Measurements from ENCODE around the gene CHST12.
"Not testable (repeated sequence)": the region's sequence is repeated elsewhere in the genome, so short reads cannot be mapped to it uniquely, and the experiment has no call there.

CHST12 gene

GRCh38 chr7:2405201-2405600 is 1.8 kb downstream of the CHST12 start:
- DNase-seq = no peak

GRCh38 chr7:2405601-2406345 is 2.4 kb downstream of the CHST12 start:
- DNase-seq = no peak

- no peak for DNase-seq
Observed at GRCh38 chr7:2409745-2410414, 6.5 kb downstream of the CHST12 start.

DNA sequence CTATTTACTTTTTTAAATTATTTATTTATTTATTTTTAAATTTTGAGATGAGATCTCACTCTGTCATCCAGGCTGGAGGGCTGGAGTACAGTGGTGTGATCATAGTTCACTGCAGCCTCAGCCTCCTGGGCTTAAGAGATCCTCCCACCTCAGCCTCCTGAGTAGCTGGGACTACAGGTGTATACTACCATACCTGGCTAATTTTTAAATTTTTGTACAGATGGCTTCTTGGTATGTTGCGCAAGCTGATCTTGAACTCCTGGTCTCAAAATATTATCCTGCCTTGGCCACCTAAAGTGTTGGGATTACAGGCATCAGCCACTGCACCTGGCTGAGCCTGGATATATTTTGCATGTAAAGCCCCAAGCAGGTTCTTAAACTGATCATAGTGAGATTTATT is 7.6 kb downstream of the CHST12 start:
- DNase-seq = no peak

DNA sequence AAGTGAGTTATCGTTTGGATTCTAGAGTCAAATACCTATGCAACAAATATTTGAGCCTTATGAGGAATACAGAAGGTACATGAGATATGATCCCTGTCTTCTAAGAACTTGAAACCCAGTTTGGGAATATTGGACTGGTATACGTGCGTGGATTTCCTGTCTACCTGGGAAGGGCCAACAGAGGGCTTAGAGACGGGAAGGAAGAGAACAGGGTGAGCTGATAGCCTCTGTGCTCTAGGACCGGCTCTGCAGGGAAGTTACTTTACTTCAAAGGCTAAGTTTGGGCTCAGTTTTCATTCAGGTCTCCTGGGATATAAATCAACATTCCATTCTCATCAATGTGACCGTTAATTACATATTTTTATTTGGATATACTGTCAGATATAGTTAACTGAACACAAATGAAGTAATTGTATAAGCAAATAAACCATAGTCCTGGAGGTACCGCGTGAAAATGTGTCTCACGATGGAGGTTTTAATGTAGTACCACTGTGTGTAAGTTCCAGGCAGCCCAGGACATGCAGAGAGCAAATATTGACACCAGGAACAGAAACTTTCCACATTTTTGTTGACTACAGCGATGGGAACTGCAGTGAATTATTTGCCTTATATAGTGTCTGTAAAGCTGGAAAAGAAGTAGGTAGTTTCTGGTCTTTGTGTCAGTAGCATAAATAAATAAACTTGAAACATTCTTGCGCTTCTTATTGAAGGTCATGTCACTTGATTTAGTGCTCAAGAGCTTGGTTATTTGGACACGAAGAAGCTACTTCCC is 8.6 kb downstream of the CHST12 start:
- DNase-seq = peak; percentile 33

GRCh38 chr7:2412587-2413201 is 9.3 kb downstream of the CHST12 start:
- no peak for DNase-seq

- DNase-seq = no peak
Observed at GRCh38 chr7:2416063-2416462, 12.7 kb downstream of the CHST12 start.

DNA sequence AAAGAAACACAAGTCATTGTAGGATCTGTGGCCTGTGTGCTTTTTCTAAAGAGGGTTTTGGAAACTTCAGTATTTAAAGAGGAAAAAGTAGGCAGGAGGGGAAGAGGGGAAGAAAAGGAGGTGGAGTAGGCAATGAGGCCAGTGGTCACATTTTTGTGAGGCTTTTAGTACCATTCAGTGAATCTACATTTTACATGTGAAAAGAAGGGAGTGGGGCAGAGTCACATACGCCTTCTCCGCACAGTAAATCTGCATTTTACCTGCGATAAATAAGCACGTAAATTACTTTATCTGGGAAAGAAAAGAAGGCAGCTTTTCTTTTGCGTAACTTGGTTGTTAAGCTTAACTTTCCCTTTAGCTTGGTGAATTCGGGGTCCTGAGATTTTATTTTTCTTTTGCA is 13.2 kb downstream of the CHST12 start:
- no peak for DNase-seq

DNA sequence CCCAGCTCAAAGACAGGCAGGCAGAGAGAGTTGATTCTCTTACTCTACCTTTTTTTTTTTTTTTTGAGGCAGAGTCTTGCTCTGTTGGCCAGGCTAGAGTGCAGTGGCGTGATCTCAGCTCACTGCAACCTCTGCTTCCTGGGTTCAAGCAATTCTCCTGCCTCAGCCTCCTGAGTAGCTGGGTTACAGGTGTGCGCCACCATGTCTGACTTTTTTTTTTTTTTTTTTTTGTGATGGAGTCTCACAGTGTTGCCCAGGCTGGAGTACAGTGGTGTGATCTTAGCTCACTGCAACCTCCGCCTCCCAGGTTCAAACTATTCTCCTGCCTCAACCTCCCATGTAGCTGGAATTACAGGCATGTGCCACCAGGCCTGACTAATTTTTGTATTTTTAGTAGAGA is 13.8 kb downstream of the CHST12 start:
- not testable (repeated sequence) for DNase-seq

DNA sequence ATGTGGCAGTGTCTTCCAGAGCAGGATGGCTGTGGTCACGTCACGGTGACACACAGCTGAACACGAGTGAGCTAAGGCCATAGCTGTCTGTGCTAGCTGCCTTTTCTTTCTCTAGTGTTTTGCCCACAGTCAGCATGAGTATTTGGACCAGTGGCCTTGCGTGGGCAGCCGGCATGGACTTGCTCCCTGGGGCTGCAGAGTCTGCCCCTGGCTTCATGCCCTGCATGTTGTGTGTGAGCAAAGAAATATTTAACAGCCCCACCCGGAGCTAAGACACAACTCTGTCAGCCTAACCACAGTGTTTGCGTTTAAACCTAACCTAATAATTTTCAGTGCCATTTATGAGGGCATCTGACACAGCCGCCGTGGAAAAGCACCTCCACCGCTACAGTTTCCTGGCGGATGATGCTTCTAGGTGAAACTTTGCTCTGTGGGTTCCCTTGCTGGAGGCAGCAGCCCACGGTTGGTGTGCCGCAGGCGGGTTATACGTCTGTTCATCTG is 14.6 kb downstream of the CHST12 start:
- no peak for DNase-seq

DNA sequence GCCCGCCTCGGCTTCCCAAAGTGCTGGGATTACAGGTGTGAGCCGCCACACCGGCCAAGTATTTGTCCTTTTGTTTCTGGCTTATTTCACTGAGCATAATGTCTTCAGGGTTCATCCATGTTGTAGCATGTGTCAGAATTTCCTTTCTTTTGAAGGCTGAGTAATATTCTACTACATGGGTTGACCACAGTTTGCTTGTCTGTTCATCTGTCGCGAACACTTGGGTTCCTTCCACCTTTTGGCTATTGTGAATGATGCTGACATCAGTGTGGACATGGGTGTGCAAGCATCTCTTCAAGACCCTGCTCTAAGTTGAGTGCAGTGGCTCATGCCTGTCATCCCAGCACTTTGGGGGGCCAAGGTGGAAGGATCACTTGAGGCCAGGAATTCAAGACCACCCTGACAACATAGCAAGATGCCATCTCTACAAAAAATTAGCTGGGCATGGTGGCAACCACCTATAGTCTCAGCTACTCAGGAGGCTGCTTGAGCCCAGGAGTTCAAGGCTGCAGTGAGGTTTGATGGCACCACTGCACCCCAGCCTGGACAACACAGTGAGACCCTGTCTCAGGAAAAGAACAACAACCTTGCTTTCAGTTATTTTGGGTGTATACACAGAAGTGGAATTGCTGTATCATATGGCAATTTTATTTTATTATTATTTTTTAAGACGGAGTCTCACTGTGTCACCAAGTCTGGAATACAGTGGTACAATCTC is 17.0 kb downstream of the CHST12 start:
- no peak for DNase-seq

- DNase-seq = no peak
Observed at GRCh38 chr7:2421943-2422310, 18.5 kb downstream of the CHST12 start.

GRCh38 chr7:2425749-2426148 is 22.3 kb downstream of the CHST12 start:
- peak; percentile 88 for DNase-seq

DNA sequence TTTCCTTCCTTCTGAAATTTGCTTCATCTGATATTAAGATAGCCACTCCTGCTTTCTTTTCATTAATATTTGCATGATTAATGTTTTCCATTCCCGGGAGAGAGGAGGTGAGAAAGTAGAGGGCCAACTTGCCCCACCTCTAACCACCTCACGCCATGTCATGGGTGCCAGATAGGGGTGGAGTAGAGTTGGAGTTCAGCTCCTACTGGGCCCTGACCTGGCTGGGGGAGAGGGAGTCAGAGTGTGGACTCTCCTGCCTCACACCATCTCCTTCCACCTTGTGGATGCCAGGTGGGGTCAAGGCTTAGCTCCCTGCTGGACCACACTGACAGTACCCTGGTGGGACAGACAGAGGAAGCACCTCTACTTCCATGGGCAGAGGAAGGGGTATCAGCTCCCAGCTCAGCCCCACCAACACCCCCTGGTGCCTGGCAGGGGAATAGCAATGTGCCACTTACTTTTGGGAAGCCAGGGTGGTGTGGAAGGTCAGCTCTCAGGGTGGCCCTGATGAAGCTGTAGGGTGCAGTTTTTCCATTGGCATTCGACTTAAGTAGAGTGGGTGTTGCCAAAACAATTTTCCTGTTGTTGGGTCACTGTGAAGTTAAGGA is 28.0 kb downstream of the CHST12 start:
- peak; percentile 56 for DNase-seq

GRCh38 chr7:2432910-2433712 is 29.7 kb downstream of the CHST12 start:
- no peak for DNase-seq

DNA sequence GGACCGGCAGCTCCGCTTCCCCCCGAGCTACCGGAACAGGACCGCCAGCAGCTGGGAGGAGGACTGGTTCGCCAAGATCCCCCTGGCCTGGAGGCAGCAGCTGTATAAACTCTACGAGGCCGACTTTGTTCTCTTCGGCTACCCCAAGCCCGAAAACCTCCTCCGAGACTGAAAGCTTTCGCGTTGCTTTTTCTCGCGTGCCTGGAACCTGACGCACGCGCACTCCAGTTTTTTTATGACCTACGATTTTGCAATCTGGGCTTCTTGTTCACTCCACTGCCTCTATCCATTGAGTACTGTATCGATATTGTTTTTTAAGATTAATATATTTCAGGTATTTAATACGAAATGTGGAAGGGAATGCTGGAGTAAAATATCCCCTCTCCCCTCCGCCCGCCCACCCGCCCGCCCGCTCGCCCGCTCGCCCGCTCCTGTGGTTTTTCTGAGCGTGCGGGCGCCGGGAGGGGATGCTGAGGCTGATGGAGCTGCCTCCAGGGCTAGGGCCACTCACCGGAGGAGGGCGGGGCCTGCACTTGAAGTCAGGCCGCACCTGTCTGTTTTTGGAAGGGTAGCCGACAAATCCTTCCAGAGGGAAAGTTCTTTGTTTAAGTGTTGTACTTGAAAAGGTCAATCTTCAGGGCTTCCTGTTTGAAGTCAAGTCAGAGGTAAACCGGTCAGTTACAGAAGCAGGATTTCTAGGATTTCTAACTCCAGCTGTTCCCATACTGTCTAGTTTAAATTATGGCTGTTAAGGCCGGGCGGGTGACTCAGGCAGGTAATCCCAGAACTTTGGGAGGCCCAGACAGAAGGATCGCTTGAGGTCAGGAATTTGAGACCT is 30.5 kb downstream of the CHST12 start:
- DNase-seq = no peak

DNA sequence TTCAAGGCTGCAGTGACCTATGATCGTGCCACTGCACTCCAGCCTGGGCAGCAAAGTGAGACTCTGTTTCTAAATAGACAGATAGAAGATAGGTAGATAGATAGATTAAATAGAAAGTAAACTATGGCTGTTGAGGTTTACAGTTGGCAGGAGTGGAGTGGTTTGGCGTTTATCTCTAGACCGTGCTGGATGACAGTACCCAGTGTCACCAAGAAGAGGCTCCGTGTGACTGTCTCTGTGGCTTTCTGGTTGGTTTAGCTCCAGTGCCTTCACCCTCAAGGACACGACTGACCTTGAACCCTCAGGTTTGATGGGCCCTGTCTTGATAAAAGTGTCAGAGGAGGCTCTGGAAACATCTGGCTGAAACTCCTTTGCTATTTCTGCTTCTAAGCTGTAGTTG is 31.7 kb downstream of the CHST12 start:
- no peak for DNase-seq

GRCh38 chr7:2436341-2437104 is 33.1 kb downstream of the CHST12 start:
- DNase-seq = no peak

GRCh38 chr7:2437136-2437535 is 33.7 kb downstream of the CHST12 start:
- no peak for DNase-seq

Data from DMS53 (cell line).